ENCODE measurements around the gene KCNK1.

KCNK1 gene

GRCh38 chr1:233636503-233636877, 22.6 kb downstream of the KCNK1 start:
- DNase-seq (ENCODE audit: low spot score): no peak

GRCh38 chr1:233638513-233638912, 24.6 kb downstream of the KCNK1 start:
- no peak for DNase-seq (ENCODE audit: low spot score)

- DNase-seq (ENCODE audit: low spot score): no peak
Measured at GRCh38 chr1:233639611-233640010, 25.7 kb downstream of the KCNK1 start.

- no peak for DNase-seq (ENCODE audit: low spot score)
Measured at GRCh38 chr1:233640179-233640578, 26.3 kb downstream of the KCNK1 start.

GRCh38 chr1:233641029-233641428, 27.1 kb downstream of the KCNK1 start:
- DNase-seq (ENCODE audit: low spot score): no peak

- no peak for DNase-seq (ENCODE audit: low spot score)
Measured at GRCh38 chr1:233647073-233647472, 33.2 kb downstream of the KCNK1 start.

GRCh38 chr1:233647636-233648035, 33.7 kb downstream of the KCNK1 start:
- no peak for DNase-seq (ENCODE audit: low spot score)

- no peak for DNase-seq (ENCODE audit: low spot score)
Measured at GRCh38 chr1:233651061-233651460, 37.2 kb downstream of the KCNK1 start.

GRCh38 chr1:233651563-233652233, 37.8 kb downstream of the KCNK1 start:
- DNase-seq (ENCODE audit: low spot score): no peak

GRCh38 chr1:233652526-233652925, 38.6 kb downstream of the KCNK1 start:
- no peak for DNase-seq (ENCODE audit: low spot score)

GRCh38 chr1:233654658-233655280, 40.9 kb downstream of the KCNK1 start:
- no peak for DNase-seq (ENCODE audit: low spot score)

GRCh38 chr1:233655301-233655740, 41.4 kb downstream of the KCNK1 start:
- DNase-seq (ENCODE audit: low spot score): no peak

GRCh38 chr1:233656032-233656635, 42.2 kb downstream of the KCNK1 start:
- no peak for DNase-seq (ENCODE audit: low spot score)

- DNase-seq (ENCODE audit: low spot score): no peak
Measured at GRCh38 chr1:233656687-233657086, 42.8 kb downstream of the KCNK1 start.

- no peak for DNase-seq (ENCODE audit: low spot score)
Measured at GRCh38 chr1:233657466-233657865, 43.6 kb downstream of the KCNK1 start.

GRCh38 chr1:233659495-233659894, 45.6 kb downstream of the KCNK1 start:
- DNase-seq (ENCODE audit: low spot score): no peak

- DNase-seq (ENCODE audit: low spot score): no peak
Measured at GRCh38 chr1:233661376-233662159, 47.7 kb downstream of the KCNK1 start.

GRCh38 chr1:233662575-233663304, 48.8 kb downstream of the KCNK1 start:
- no peak for DNase-seq (ENCODE audit: low spot score)

- DNase-seq (ENCODE audit: low spot score): no peak
Measured at GRCh38 chr1:233664253-233664652, 50.3 kb downstream of the KCNK1 start.

GRCh38 chr1:233664804-233665574, 51.1 kb downstream of the KCNK1 start:
- no peak for DNase-seq (ENCODE audit: low spot score)

GRCh38 chr1:233665575-233666270, 51.8 kb downstream of the KCNK1 start:
- no peak for DNase-seq (ENCODE audit: low spot score)
